Epithelial cell of esophagus (primary cell): ENCODE results near the gene RBM18.
A peak's percentile ranks its signal among the peaks of the same experiment; 100 is the strongest.

Experiments used
- DNase-seq: peaks from one replicate; pipeline ENCODE4 v3.0.0; 2010; ENCODE audit warnings: low read depth
- H3K4me3 ChIP-seq: 2 replicates; pipeline ENCODE4 v1.5.1; 2011; ENCODE audit warnings: mild to moderate bottlenecking, low read length, control low read depth
- CTCF ChIP-seq: IDR thresholded peaks from 2 replicates; pipeline ENCODE4 v1.5.1; 2011; ENCODE audit warnings: low read depth, mild to moderate bottlenecking, low read length, control low read depth, inconsistent platforms; ENCODE audit not compliant: insufficient read depth; ENCODE audit errors: missing control alignments

RBM18 gene

GRCh38 chr9:122264360-122265148 is at the start of gene RBM18, which contains the start of gene MRRF:
TSS of gene RBM18 (minus strand) at chr9:122264840. CDS start at chr9:122261492, 3,348 bp downstream.
TSS of gene MRRF (plus strand) at chr9:122264882. CDS start at chr9:122270892, 6,010 bp downstream.
- peak within 1 kb of the TSS; percentile 89 for H3K4me3 ChIP-seq
- no peak for TF ChIP-seq CTCF
- peak; percentile 92 for DNase-seq

- no peak overlapping the region for H3K4me3 ChIP-seq
- DNase-seq = no peak
- no peak for TF ChIP-seq CTCF
Measured at GRCh38 chr9:122314165-122314564, 49.5 kb upstream of the RBM18 start.

GRCh38 chr9:122309861-122310260 is 45.2 kb upstream of the RBM18 start:
- H3K4me3 ChIP-seq = no peak overlapping the region
- TF ChIP-seq CTCF = no peak
- no peak for DNase-seq

GRCh38 chr9:122307925-122308324 is 43.3 kb upstream of the RBM18 start:
- DNase-seq = peak; percentile 9
- TF ChIP-seq CTCF = no peak
- H3K4me3 ChIP-seq = no peak overlapping the region

- no peak overlapping the region for H3K4me3 ChIP-seq
- no peak for DNase-seq
- TF ChIP-seq CTCF = no peak
Measured at GRCh38 chr9:122307061-122307460, 42.4 kb upstream of the RBM18 start.

- TF ChIP-seq CTCF = no peak
- H3K4me3 ChIP-seq = no peak overlapping the region
- DNase-seq = no peak
Measured at GRCh38 chr9:122302237-122303093, 37.8 kb upstream of the RBM18 start.
